Liver (tissue), 2 donors: ENCODE results near the gene DSC2.

Experiments
- JUND ChIP-seq, 2 donors: IDR thresholded peaks; 2 replicates each; pipeline ENCODE4 v1.6.1; 2016; ENCODE audit warnings: antibody characterized with exemption in 2 of 2
- SP1 ChIP-seq: IDR thresholded peaks from 2 replicates; pipeline ENCODE4 v1.6.1; 2018; ENCODE audit warnings: antibody characterized with exemption, mild to moderate bottlenecking
- donor health status: healthy.

GRCh38 chr18:31138709-31139108, 36.5 kb upstream of the DSC2 start:
- TF ChIP-seq SP1 = no peak
- TF ChIP-seq JUND (IDR thresholded peaks at IDR 0.05) = no peak
